ENCODE data around the gene CTDSPL.

CTDSPL gene

GRCh38 chr3:38004415-38005075 lies 142.9 kb downstream of the CTDSPL start (continued):
- TF ChIP-seq ZBTB6 (tag by site-specific recombination; IDR thresholded peaks at IDR 0.05) = no peak
- no peak for TF ChIP-seq ZBTB21 (tag by site-specific recombination; IDR thresholded peaks at IDR 0.05)
- no peak for TF ChIP-seq ZNF747 (tag by site-specific recombination; IDR thresholded peaks at IDR 0.05)
- no peak for TF ChIP-seq ZNF24 (tag by site-specific recombination; IDR thresholded peaks at IDR 0.05)
- no peak for TF ChIP-seq WT1 (tag by site-specific recombination; IDR thresholded peaks at IDR 0.05)
- TF ChIP-seq ZEB2 (tag by site-specific recombination; IDR thresholded peaks at IDR 0.05) = no peak
- no peak for TF ChIP-seq ZNF501 (tag by site-specific recombination; IDR thresholded peaks at IDR 0.05)
- no peak for TF ChIP-seq TRIM28 (IDR thresholded peaks at IDR 0.05; ENCODE audit: borderline replicate concordance, low read length)
- no peak for TF ChIP-seq ZNF707 (tag by site-specific recombination; IDR thresholded peaks at IDR 0.05)

GRCh38 chr3:38005076-38006020 lies 143.7 kb downstream of the CTDSPL start:
- POLR2A ChIA-PET = no interaction called here
- CTCF ChIA-PET = interaction anchor here (0.7 to 1.2 kb wide), 5 partner anchors 18 to 151 kb away, joined by 3 to 5 read pairs (median 4); no protein-coding TSS in a partner anchor
- TF ChIP-seq ZNF549 (tag by site-specific recombination; IDR thresholded peaks at IDR 0.05) (no peak), ZSCAN4 (tag by site-specific recombination; IDR thresholded peaks at IDR 0.05) (no peak), ZNF791 (tag by site-specific recombination; IDR thresholded peaks at IDR 0.05) (no peak), KLF1 (tag by site-specific recombination; IDR thresholded peaks at IDR 0.05) (no peak), ATF2 (tag by site-specific recombination; IDR thresholded peaks at IDR 0.05; ENCODE audit: low read depth) (no peak), ZFHX2 (tag by site-specific recombination; conservative IDR thresholded peaks at IDR 0.05) (no peak), KLF7 (tag by site-specific recombination; IDR thresholded peaks at IDR 0.05; ENCODE audit: borderline replicate concordance) (no peak), ZNF645 (tag by site-specific recombination; IDR thresholded peaks at IDR 0.05) (no peak), ZNF48 (tag by site-specific recombination; IDR thresholded peaks at IDR 0.05) (no peak), BCL11A (tag by site-specific recombination; IDR thresholded peaks at IDR 0.05; ENCODE audit: low read depth) (no peak), TCF7L2 (IDR thresholded peaks at IDR 0.05; ENCODE audit: borderline replicate concordance, low read depth, low read length) (no peak), WT1 (tag by site-specific recombination; IDR thresholded peaks at IDR 0.05) (no peak), ZNF510 (tag by site-specific recombination; IDR thresholded peaks at IDR 0.05; ENCODE audit: insufficient replicate concordance) (no peak), ZNF148 (tag by site-specific recombination; IDR thresholded peaks at IDR 0.05; ENCODE audit: borderline replicate concordance) (no peak), ZNF560 (tag by site-specific recombination; IDR thresholded peaks at IDR 0.05; ENCODE audit: borderline replicate concordance) (no peak), ZNF266 (tag by site-specific recombination; IDR thresholded peaks at IDR 0.05; ENCODE audit: low read depth) (no peak), ZNF707 (tag by site-specific recombination; IDR thresholded peaks at IDR 0.05) (no peak), KLF16 (tag by site-specific recombination; IDR thresholded peaks at IDR 0.05) (no peak)

More at GRCh38 chr3:38005076-38006020, 143.7 kb downstream of the CTDSPL start:
- Histone ChIP-seq H3K4me3 (ENCODE audit: low read depth, low read length) (no peak overlapping the region), H3K4me1 (ENCODE audit: control insufficient read depth, insufficient read depth, low read length) (no peaks in the 10 kb centered on the region), H3K27ac (ENCODE audit: extremely low read depth, low read depth, low read length) (no peak overlapping the region), H3K36me3 (ENCODE audit: control insufficient read depth in 2 of 2, insufficient read depth in 1 of 2, low read length in 2 of 2) (peaks cover 0 to 6% of the 10 kb centered on the region in 2 experiments; a peak in 1 of 3 replicates), H3K9me3 (ENCODE audit: control insufficient read depth, insufficient read depth, low read depth, low read length) (no peaks in the 10 kb centered on the region)
